Gastrocnemius medialis (tissue), 4 donors: ENCODE results near the gene EEF2KMT. TPM values are rescaled to one million over a fixed set of nuclear protein-coding genes. Genes with fewer than 3 reads are reported as not detected.

ENCODE experiments used
- ATAC-seq, 2 donors: fragments of 150-250 bp; one replicate each; pipeline ENCODE4 v1.9.1; 2016
- DNase-seq, 2 donors: peaks; one replicate each; pipeline ENCODE4 v3.0.0-alpha.2; 2019
- H3K27ac ChIP-seq, 4 donors: fragments of 200-600 bp; sonication (generic); 1 replicate in 1 of 4; 2 replicates in 3 of 4; pipeline ENCODE4 v1.5.1; 2016 to 2018; ENCODE audit warnings: mild to moderate bottlenecking in 2 of 4, moderate library complexity in 1 of 4
- H3K27me3 ChIP-seq, 3 donors: fragments of 200-600 bp; sonication (generic) in 2 of 3; 1 replicate in 1 of 3; 2 replicates in 2 of 3; pipeline versions ENCODE4 v1.5.1 to v1.6.0; 2016 to 2019; ENCODE audit warnings: mild to moderate bottlenecking in 1 of 3, moderate library complexity in 1 of 3
- H3K36me3 ChIP-seq, 2 donors: fragments of 200-600 bp; sonication (generic) in 1 of 2; one replicate each; pipeline ENCODE4 v1.5.1; 2017 to 2018
- H3K4me1 ChIP-seq, 2 donors: fragments of 200-600 bp; sonication (generic) in 1 of 2; one replicate each; pipeline ENCODE4 v1.5.1; 2016 to 2017; ENCODE audit warnings: mild to moderate bottlenecking in 2 of 2
- H3K4me3 ChIP-seq, 4 donors: fragments of 200-600 bp; sonication (generic) in 3 of 4; 1 replicate in 1 of 4; 2 replicates in 3 of 4; pipeline ENCODE4 v1.5.1; 2016 to 2019; ENCODE audit warnings: mild to moderate bottlenecking in 2 of 4
- H3K9me3 ChIP-seq, 3 donors: fragments of 200-600 bp; sonication (generic) in 2 of 3; 1 replicate in 1 of 3; 2 replicates in 2 of 3; pipeline ENCODE4 v1.5.1; 2016 to 2019
- POLR2A ChIP-seq, 2 donors: fragments of 450-650 bp; IDR thresholded peaks; one replicate each; pipeline ENCODE4 v1.6.1; 2017; ENCODE audit warnings: antibody characterized with exemption in 2 of 2, mild to moderate bottlenecking in 2 of 2, moderate library complexity in 2 of 2
- in situ Hi-C, 4 donors: fragments of 200-750 bp; cut with MboI; loops; one replicate each; pipeline versions ENCODE4 v1.15.0 to v1.8.0; 2017; ENCODE audit warnings: low sequenced_read_pairs in 4 of 4
- intact Hi-C: fragments of 100-400 bp; cut with DNase I; formaldehyde crosslinking; loops from one replicate; pipeline ENCODE4 v1.15.1; 2023; ENCODE audit warnings: low total_unique reads
- total RNA-seq, 4 donors: library from RNA; depleted of rRNA; stranded (reverse); fragments of >200 nt; gene quantifications; one replicate each; pipeline versions ENCODE4 v1.1.0 to v1.2.3, GENCODE V29; 2016
- TF ChIP-seq, protein P1 (sequence below), 5 experiments: fragments of 450-650 bp in 3 of 5; fragments of 200-600 bp in 2 of 5; sonication (generic) in 2 of 5; IDR thresholded peaks in 4 of 5; conservative IDR thresholded peaks in 1 of 5; 1 replicate in 4 of 5; 2 replicates in 1 of 5; pipeline ENCODE4 v1.5.1; 2016 to 2019; ENCODE audit warnings: antibody characterized with exemption in 5 of 5, mild to moderate bottlenecking in 3 of 5, moderate library complexity in 3 of 5

The EEF2KMT gene
- total RNA-seq, 4 donors from 2014 or later: 10.0 to 17.1 (median 12.4) TPM

DNA sequence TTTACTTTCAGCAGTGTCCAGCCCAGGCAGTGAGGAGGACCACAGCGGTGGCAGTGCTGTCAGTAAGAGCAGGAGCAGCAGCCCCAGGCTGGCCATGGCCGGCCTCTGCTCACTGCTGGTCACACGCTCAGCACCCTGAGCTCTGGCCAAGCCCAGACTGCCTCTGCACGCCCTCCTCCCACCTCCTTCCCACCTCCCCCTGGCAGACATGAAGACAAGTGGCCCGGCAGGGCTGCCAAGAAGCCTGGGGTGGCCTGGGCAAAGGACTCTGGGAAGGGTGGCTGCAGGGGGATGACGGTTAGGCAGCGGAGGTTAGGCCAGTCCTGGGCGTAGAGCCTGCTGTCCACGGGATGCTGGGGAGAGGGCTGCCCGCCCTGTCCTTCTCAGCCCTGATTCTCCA lies 31.8 kb downstream of the EEF2KMT start, which contains the start of gene C16orf89:
TSS of gene C16orf89 (minus strand) at position 144 of the 400 bp plus-strand sequence. CDS start at position 96, 48 bp downstream.
- in situ Hi-C loops: no loop called here
- no peak for DNase-seq
- H3K27ac ChIP-seq: no peak within 1 kb of the TSS

DNA sequence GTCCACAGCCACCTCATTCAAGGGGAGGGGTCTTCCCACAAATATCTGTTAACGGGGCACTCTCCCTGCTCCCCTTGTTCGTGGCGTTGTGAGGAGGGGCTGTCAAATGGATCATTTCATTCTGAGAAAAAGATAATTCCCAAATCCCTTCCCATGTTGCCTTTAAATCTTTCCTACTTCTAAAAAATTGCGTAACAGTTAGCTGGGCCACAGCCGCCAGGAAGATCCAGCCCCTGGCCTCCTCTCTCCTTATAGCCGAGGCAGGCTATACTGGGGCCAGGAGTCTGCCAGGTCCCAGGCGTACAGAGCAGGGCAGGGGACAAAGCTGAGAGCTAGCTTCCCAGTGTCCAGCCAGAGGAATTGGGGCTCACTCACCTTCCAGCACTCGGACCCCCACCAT lies 32.3 kb downstream of the EEF2KMT start:
- intact Hi-C loops (no loop called here), in situ Hi-C loops (no loop called here)
- ATAC-seq: no peak
- Histone ChIP-seq H3K27ac (no peak overlapping the region), H3K36me3 (no peaks in the 10 kb centered on the region), H3K4me3 (no peak overlapping the region), H3K9me3 (no peaks in the 10 kb centered on the region), H3K27me3 (no peaks in the 10 kb centered on the region), H3K4me1 (no peaks in the 10 kb centered on the region)
- no peak for DNase-seq
- TF ChIP-seq, protein P1, sequence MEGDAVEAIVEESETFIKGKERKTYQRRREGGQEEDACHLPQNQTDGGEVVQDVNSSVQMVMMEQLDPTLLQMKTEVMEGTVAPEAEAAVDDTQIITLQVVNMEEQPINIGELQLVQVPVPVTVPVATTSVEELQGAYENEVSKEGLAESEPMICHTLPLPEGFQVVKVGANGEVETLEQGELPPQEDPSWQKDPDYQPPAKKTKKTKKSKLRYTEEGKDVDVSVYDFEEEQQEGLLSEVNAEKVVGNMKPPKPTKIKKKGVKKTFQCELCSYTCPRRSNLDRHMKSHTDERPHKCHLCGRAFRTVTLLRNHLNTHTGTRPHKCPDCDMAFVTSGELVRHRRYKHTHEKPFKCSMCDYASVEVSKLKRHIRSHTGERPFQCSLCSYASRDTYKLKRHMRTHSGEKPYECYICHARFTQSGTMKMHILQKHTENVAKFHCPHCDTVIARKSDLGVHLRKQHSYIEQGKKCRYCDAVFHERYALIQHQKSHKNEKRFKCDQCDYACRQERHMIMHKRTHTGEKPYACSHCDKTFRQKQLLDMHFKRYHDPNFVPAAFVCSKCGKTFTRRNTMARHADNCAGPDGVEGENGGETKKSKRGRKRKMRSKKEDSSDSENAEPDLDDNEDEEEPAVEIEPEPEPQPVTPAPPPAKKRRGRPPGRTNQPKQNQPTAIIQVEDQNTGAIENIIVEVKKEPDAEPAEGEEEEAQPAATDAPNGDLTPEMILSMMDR (IDR thresholded peaks at IDR 0.05 in 4 of 5, conservative IDR thresholded peaks at IDR 0.05 in 1 of 5): no peak
- no peak for TF ChIP-seq POLR2A (IDR thresholded peaks at IDR 0.05)

More for the DNA sequence above, 31.8 kb downstream of the EEF2KMT start, which contains the start of gene C16orf89:
- no peaks in the 10 kb centered on the region for H3K4me1 ChIP-seq
- ATAC-seq: no peak
- TF ChIP-seq, protein P1 (IDR thresholded peaks at IDR 0.05 in 4 of 5, conservative IDR thresholded peaks at IDR 0.05 in 1 of 5): no peak
- no peak for TF ChIP-seq POLR2A (IDR thresholded peaks at IDR 0.05)
- H3K27me3 ChIP-seq: no peaks in the 10 kb centered on the region
- H3K4me3 ChIP-seq: no peak within 1 kb of the TSS
- no peaks in the 10 kb centered on the region for H3K9me3 ChIP-seq
- intact Hi-C loops: no loop called here
- no peaks in the 10 kb centered on the region for H3K36me3 ChIP-seq

DNA sequence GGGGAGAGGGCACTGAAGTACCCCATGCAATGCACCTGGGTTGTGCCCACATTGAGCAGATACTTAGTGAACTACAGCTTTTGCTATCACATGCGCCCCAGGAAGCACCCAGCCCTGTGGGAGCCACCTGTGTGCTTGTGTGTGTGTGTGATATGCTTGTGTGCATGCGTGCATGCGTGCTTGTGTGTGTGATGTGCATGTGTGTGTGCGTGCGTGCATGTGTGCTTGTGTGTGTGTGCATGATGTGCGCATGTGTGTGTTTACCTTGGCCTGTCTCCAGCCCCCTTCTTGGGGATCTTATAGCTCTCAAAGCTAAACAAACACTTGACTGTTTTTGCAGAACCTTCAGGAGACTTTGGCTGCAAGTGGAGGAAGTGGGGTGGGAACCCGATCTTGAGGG lies 32.7 kb downstream of the EEF2KMT start:
- in situ Hi-C loops: no loop called here
- H3K4me3 ChIP-seq: no peak overlapping the region
- no peak for ATAC-seq

DNA sequence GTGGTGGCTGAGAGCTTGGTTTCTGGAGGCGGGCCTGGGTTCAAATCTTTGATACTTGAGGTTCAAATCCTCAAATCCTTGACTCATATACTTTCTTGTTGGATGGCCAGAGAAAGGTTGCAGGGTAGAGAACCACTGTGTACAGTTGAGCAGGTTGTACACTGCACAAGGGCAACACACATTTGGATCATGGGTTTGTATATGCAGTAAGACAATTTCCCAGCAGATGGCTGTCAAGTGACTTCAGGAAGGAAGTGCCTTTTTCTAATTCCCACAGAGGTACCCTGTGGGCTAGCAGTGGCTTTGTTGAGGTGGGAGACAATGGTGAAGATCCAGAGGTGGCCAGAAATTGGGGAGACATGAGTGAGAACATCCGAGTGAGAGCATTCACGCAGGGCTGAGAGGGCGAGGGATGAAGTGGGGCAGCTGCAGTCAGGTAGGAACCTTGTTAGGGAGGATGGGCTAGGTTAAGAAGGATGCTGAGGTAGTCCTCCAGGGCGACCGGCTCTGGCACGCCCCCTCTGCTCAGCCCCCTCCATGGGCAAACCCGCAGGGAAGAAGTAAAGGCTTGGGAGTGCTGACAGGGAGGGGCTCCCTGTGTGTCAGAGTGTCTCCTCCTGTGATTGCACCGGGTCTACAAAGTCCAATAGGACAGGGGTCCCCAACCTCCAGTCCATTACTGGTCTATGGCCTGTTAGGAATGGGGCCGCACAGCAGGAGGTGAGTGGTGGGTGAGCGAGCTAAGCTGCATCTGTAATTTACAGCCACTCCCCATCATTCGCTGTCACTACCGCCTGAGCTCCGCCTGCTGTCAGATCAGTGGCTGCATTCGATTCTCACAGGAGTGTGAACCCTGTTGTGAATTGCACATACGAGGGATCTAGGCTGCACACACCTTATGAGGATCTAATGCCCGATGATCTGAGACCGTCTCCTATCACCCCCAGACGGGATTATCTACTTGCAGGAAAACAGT lies 34.5 kb downstream of the EEF2KMT start:
- Histone ChIP-seq H3K36me3 (no peaks in the 10 kb centered on the region), H3K27ac (no peak overlapping the region), H3K4me1 (no peaks in the 10 kb centered on the region), H3K4me3 (no peak overlapping the region), H3K9me3 (no peaks in the 10 kb centered on the region), H3K27me3 (no peaks in the 10 kb centered on the region)
- TF ChIP-seq, protein P1 (IDR thresholded peaks at IDR 0.05 in 4 of 5, conservative IDR thresholded peaks at IDR 0.05 in 1 of 5): no peak
- no peak for TF ChIP-seq POLR2A (IDR thresholded peaks at IDR 0.05)
- DNase-seq (no peak), ATAC-seq (no peak)
- in situ Hi-C loops (no loop called here), intact Hi-C loops (no loop called here)

More for the DNA sequence above, 32.7 kb downstream of the EEF2KMT start:
- TF ChIP-seq, protein P1 (IDR thresholded peaks at IDR 0.05 in 4 of 5, conservative IDR thresholded peaks at IDR 0.05 in 1 of 5): no peak
- TF ChIP-seq POLR2A (IDR thresholded peaks at IDR 0.05): no peak
- no peak overlapping the region for H3K27ac ChIP-seq
- no peak for DNase-seq
- no peaks in the 10 kb centered on the region for H3K27me3 ChIP-seq
- H3K9me3 ChIP-seq: no peaks in the 10 kb centered on the region
- no peaks in the 10 kb centered on the region for H3K36me3 ChIP-seq
- intact Hi-C loops: no loop called here
- no peaks in the 10 kb centered on the region for H3K4me1 ChIP-seq
